ENCODE data around the gene RCE1.

The RCE1 gene

DNA sequence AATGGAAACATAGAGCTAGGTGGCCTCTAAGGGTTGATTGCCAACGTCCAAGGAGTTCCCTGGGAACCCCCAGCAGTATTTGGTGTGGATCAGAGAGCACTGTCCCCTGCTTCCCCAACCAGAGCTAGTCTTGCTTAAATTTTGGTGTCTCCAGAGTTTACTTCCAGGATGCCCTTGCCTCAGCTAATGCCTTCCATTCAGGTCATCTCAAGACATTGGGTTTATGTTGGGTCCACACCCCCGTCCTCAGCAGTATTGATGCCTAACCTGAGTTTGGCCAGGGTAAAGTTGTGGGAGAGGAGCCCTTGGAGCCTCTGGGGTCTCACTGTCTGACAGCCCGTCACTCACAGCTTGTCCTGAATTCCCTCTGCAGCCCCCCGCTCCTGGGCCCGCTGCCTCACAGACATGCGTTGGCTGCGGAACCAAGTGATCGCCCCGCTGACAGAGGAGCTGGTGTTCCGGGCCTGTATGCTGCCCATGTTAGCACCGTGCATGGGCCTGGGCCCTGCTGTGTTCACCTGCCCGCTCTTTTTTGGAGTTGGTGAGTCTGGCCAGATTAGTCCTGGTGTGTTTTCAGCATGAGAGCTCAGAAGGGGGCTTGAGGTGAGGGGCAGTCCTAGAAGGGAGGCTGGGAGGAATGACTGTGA, 1.4 kb downstream of the RCE1 start:
- ChIA-PET CTCF (interaction anchor here (0.6 kb wide), 1 partner anchor 131 kb away, joined by 3 read pairs; no protein-coding TSS in a partner anchor), POLR2A (ENCODE audit: low non-redundant PET) (no interaction called here)
- TF ChIP-seq, protein P1, sequence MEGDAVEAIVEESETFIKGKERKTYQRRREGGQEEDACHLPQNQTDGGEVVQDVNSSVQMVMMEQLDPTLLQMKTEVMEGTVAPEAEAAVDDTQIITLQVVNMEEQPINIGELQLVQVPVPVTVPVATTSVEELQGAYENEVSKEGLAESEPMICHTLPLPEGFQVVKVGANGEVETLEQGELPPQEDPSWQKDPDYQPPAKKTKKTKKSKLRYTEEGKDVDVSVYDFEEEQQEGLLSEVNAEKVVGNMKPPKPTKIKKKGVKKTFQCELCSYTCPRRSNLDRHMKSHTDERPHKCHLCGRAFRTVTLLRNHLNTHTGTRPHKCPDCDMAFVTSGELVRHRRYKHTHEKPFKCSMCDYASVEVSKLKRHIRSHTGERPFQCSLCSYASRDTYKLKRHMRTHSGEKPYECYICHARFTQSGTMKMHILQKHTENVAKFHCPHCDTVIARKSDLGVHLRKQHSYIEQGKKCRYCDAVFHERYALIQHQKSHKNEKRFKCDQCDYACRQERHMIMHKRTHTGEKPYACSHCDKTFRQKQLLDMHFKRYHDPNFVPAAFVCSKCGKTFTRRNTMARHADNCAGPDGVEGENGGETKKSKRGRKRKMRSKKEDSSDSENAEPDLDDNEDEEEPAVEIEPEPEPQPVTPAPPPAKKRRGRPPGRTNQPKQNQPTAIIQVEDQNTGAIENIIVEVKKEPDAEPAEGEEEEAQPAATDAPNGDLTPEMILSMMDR (conservative IDR thresholded peaks at IDR 0.05; ENCODE audit: low read depth): no peak
- DNase-seq (ENCODE audit: low spot score): no peak
- H3K27ac ChIP-seq: peak overlapping the region; percentile 89

DNA sequence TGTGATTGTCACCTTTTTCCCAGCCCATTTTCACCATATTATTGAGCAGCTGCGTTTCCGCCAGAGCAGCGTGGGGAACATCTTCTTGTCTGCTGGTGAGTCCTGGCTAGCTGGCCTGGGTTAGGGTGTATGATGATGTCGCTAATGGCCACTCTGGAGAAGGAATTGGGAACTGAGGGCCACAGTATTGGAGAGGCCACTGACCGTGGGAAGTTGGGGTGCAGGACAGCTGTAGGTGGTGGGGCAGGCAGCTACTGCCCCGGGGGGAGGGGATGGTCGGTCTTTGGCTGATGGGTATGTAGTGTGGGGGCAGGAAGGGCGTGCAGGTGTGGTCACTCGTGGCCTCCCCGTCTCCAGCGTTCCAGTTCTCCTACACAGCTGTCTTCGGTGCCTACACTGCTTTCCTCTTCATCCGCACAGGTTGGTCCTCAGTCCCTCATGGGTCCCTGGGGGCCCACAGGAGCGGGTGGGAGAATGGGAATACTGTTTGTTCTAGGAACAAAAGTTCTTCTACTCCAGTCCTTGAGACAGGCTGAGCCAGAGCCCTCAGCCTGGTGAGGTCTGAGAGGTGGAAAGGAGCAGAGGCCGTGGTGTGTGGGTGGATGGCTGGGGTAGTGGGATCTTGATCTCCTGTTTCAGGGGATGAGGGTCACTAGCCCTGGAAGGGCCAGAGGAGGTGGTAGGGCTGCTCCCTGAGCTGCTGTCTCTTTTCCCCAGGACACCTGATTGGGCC, 2.1 kb downstream of the RCE1 start:
- POLR2A ChIA-PET (ENCODE audit: low non-redundant PET): interaction anchor here (0.5 kb wide), 1 partner anchor 509 kb away, joined by 3 read pairs; no protein-coding TSS in a partner anchor
- no peak for DNase-seq (ENCODE audit: low spot score)
- H3K27ac ChIP-seq: peak overlapping the region; percentile 89
- CTCF ChIA-PET: no interaction called here
- TF ChIP-seq, protein P1 (conservative IDR thresholded peaks at IDR 0.05; ENCODE audit: low read depth): no peak

DNA sequence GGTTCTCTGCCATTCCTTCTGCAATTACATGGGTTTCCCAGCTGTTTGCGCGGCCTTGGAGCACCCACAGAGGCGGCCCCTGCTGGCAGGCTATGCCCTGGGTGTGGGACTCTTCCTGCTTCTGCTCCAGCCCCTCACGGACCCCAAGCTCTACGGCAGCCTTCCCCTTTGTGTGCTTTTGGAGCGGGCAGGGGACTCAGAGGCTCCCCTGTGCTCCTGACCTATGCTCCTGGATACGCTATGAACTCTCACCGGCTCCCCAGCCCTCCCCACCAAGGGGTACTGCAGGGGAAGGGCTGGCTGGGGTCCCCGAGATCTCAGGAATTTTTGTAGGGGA, 2.6 kb downstream of the RCE1 start:
- H3K27ac ChIP-seq: peak overlapping the region; percentile 89
- POLR2A ChIA-PET (ENCODE audit: low non-redundant PET): interaction anchor here (0.5 kb wide), 1 partner anchor 509 kb away, joined by 3 read pairs; no protein-coding TSS in a partner anchor
- CTCF ChIA-PET: interaction anchor here (0.6 kb wide), 1 partner anchor 151 kb away, joined by 5 read pairs; no protein-coding TSS in a partner anchor
- TF ChIP-seq, protein P1 (conservative IDR thresholded peaks at IDR 0.05; ENCODE audit: low read depth): no peak
- no peak for DNase-seq (ENCODE audit: low spot score)

DNA sequence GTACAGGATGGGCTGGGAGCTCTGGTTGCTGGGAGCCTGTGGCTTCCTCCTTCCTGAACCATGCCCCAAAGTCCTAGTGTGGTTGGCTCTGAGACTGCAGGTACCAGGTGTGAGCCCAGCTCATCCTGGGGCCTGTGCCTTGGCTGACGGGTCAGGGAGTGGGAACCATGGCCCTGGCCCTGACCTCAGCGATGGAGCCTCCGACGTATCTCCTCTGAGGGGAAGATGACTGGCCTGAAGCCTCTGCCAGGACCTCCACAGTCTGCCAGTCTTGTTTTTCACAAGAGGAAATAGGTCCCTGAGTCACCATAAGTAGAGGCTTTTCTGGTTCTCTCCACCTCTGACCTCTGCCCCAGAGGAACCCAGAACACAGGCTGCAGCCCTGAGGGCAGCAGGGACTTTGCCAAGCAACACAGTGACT, 3.4 kb downstream of the RCE1 start:
- CTCF ChIA-PET: interaction anchor here (0.6 kb wide), 1 partner anchor 1118 kb away, joined by 3 read pairs; no protein-coding TSS in a partner anchor
- TF ChIP-seq, protein P1 (conservative IDR thresholded peaks at IDR 0.05; ENCODE audit: low read depth): no peak
- H3K27ac ChIP-seq: peak overlapping the region; percentile 89
- DNase-seq (ENCODE audit: low spot score): no peak
- POLR2A ChIA-PET (ENCODE audit: low non-redundant PET): no interaction called here

DNA sequence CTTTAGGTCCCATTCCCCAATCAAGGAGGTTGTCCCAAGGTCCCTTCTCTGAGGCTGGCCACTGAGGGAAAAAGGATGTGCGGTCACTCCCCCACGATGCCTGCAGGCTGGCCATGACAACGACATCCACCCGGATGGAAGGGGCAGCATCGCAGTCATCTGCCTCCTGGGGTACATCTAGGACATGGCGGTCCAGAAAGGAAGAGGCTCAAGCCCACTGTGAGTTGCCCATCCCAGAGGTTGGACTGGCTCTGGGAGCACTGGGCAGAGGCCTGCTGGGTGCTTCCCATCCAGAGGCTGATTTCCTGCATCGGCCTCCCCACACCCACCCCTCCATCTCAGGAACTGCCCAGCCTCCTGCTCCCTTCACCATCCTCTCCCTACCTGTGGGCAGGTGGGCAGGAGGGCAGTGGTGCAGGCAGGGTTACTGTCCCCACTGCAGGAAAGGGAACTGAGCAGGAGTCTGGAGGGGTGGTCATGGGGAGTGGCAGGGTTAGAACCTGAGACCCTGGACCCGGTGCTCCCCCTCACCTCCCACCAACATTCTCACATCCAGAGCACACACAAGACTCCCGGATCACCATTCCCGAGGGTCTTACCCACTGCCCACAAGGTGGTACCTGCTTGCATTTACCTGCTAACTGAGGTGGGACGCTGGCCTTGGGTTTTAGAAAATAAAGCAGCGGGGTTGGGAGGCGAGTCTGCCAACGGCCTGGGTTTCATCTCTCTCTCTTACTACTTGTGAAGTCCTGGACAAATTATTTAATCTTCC, 4.4 kb downstream of the RCE1 start:
- POLR2A ChIA-PET (ENCODE audit: low non-redundant PET): no interaction called here
- CTCF ChIA-PET: no interaction called here
- peak overlapping the region; percentile 89 for H3K27ac ChIP-seq

More for the DNA sequence above, 4.4 kb downstream of the RCE1 start:
- TF ChIP-seq, protein P1 (conservative IDR thresholded peaks at IDR 0.05; ENCODE audit: low read depth): no peak
- DNase-seq (ENCODE audit: low spot score): no peak
